ENCODE measurements around the gene LAMP5. TPM values are rescaled to one million over a fixed set of nuclear protein-coding genes. Genes with fewer than 3 reads are reported as not detected.

Gene LAMP5
- total and polyA plus RNA-seq, 2 of the 13 experiments (the other 11 are each of a cell fraction or from before 2014, with no cell fraction given): not detected

DNA sequence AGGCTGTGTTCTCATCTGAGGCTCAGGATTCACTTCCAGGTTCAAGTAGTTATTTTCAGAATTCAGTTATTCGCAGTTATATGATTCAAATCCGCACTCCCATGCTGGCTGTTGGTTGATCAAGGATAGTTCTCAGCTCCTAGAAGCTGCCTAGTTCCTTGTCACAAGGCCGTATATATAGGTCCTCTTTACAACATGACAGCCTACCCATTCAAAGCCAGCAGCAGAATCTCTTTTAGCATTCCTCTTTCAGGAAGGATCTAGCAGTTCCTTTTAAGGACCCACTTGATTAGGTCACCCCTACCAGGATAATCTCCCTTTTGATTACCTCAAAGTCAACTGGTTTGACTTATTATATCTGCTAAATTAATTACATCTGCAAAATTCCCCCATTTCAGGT, 23.8 kb upstream of the LAMP5 start:
- Histone ChIP-seq H3K4me2 (ENCODE audit: low read depth, low read length) (no peak overlapping the region), H3K36me3 (replicated peaks in 1 of 2; ENCODE audit: control insufficient read depth in 1 of 2, insufficient read depth in 2 of 2, low read length in 2 of 2) (no peaks in the 10 kb centered on the region), H3K4me3 (replicated peaks in 1 of 3; ENCODE audit: insufficient read depth in 1 of 3, low read depth in 2 of 3, low read length in 3 of 3) (no peak overlapping the region), H3K27me3 (ENCODE audit: control insufficient read depth in 1 of 2, insufficient read depth in 2 of 2, low read length in 2 of 2) (0 out of 5 replicates have a peak, but pooled peaks cover 0 to 5% of the 10 kb centered on the region in 2 experiments), H3K9me3 (ENCODE audit: low read length) (no peaks in the 10 kb centered on the region), H2AFZ (ENCODE audit: low read length) (no peak overlapping the region), H3K9ac (ENCODE audit: insufficient read depth, low read depth, low read length) (no peak overlapping the region), H3K4me1 (ENCODE audit: insufficient read depth, low read length) (no peaks in the 10 kb centered on the region), H3K27ac (ENCODE audit: extremely low read length, insufficient read depth, low read length) (no peak overlapping the region), H4K20me1 (ENCODE audit: insufficient read depth, low read length) (no peaks in the 10 kb centered on the region), H3K79me2 (ENCODE audit: insufficient read depth, low read length) (no peaks in the 10 kb centered on the region)
- ChIA-PET POLR2A (no interaction called here), CTCF (ENCODE audit: low intra/inter-chr PET ratio, low total read pairs) (no interaction called here)
- intact Hi-C loops (cut with micrococcal nuclease; ENCODE audit: unreplicated experiment): no loop called here
- TF ChIP-seq ZNF138 (CRISPR knock-in tag; IDR thresholded peaks at IDR 0.05; ENCODE audit: low read depth): no peak
- TF ChIP-seq HMGXB3 (CRISPR knock-in tag; IDR thresholded peaks at IDR 0.05; ENCODE audit: borderline replicate concordance): no peak
- TF ChIP-seq MED8 (CRISPR knock-in tag; IDR thresholded peaks at IDR 0.05; ENCODE audit: insufficient replicate concordance): no peak
- no peak for TF ChIP-seq ZNF589 (CRISPR knock-in tag; conservative IDR thresholded peaks at IDR 0.05)
- TF ChIP-seq TARDBP (CRISPR knock-in tag; IDR thresholded peaks at IDR 0.05): no peak
- no peak for TF ChIP-seq PBX3 (CRISPR knock-in tag; IDR thresholded peaks at IDR 0.05; ENCODE audit: borderline replicate concordance)
- no peak for TF ChIP-seq THYN1 (CRISPR knock-in tag; IDR thresholded peaks at IDR 0.05; ENCODE audit: borderline replicate concordance, low read depth)
- TF ChIP-seq THAP11 (CRISPR knock-in tag; IDR thresholded peaks at IDR 0.05): no peak
- TF ChIP-seq ZNF550 (CRISPR knock-in tag; IDR thresholded peaks at IDR 0.05; ENCODE audit: borderline replicate concordance): no peak
- TF ChIP-seq GMEB1 (CRISPR knock-in tag; IDR thresholded peaks at IDR 0.05; ENCODE audit: borderline replicate concordance): no peak
- in situ Hi-C loops (cut with HindIII; ENCODE audit: extremely low pct_ligation_motif_present, low pct_unique_long_range_greater_than_20kb): no loop called here
- ATAC-seq (no peak), FAIRE-seq (no peak), DNase-seq (ENCODE audit: low spot score) (no peak)
- WGBS (ENCODE audit: low lambda C conversion rate): 10% methylated on average over 3 of the region's 3 CpGs
- no TSS peak for BruUV-seq (replicated peaks)
